B cell (primary cell): Measurements from ENCODE around the gene ARSJ. TPM values are rescaled to one million over a fixed set of nuclear protein-coding genes. Genes with fewer than 3 reads are reported as not detected.

Experiments used
- ATAC-seq: fragments of 200-7000 bp; cut with Tn5 transposase; one replicate; pipeline ENCODE4 v1.10.0; 2021; ENCODE audit warnings: low read depth, mild to moderate bottlenecking, moderate number of reproducible peaks, moderate library complexity
- CTCF ChIA-PET: fragments of 350-600 bp; sonication (Branson Sonifier 250); formaldehyde crosslinking; loops from one replicate; lab custom pipeline; 2021; ENCODE audit warnings: antibody characterized with exemption, inconsistent platforms; lab: Charles Lee
- POLR2A ChIA-PET: fragments of 350-600 bp; sonication (Branson Sonifier 250); formaldehyde crosslinking; loops from one replicate; lab custom pipeline; 2021; ENCODE audit warnings: antibody characterized with exemption; lab: Charles Lee
- DNase-seq: peaks from one replicate; pipeline ENCODE4 v3.0.0; 2013
- H2AFZ ChIP-seq: 2 replicates; pipeline ENCODE4 v1.6.1; 2012; ENCODE audit warnings: mild to moderate bottlenecking, low read depth, low read length; ENCODE audit not compliant: insufficient read depth, poor library complexity, severe bottlenecking
- H3K27ac ChIP-seq, 2 donors: 1 replicate in 1 of 2; 2 replicates in 1 of 2; pipeline ENCODE4 v1.5.1; 2012 to 2013; ENCODE audit warnings: low read length in 2 of 2, mild to moderate bottlenecking in 2 of 2, moderate library complexity in 1 of 2
- H3K27me3 ChIP-seq, 4 experiments: fragments of 200-600 bp in 1 of 4; sonication (generic) in 1 of 4; replicated peaks in 1 of 4; 1 replicate in 2 of 4; 2 replicates in 2 of 4; pipeline versions ENCODE4 v1.6.1 to v1.7.0; 2013 to 2016; ENCODE audit warnings: low read length in 3 of 4, mild to moderate bottlenecking in 2 of 4, mixed read lengths in 1 of 4, moderate library complexity in 1 of 4; ENCODE audit not compliant: insufficient read depth in 4 of 4, control insufficient read depth in 3 of 4; ENCODE audit errors: control extremely low read depth in 1 of 4
- H3K36me3 ChIP-seq, 2 experiments: replicated peaks in 1 of 2; 1 replicate in 1 of 2; 2 replicates in 1 of 2; pipeline versions ENCODE4 v1.6.1 to v1.7.1; 2013; ENCODE audit warnings: low read length in 1 of 2; ENCODE audit not compliant: insufficient read depth in 2 of 2, control insufficient read depth in 1 of 2; ENCODE audit errors: control extremely low read depth in 1 of 2, extremely low read depth in 1 of 2
- H3K4me1 ChIP-seq, 2 donors: fragments of 200-600 bp in 1 of 2; sonication (generic) in 1 of 2; 1 replicate in 1 of 2; 2 replicates in 1 of 2; pipeline versions ENCODE4 v1.5.1 to v1.6.1; 2013 to 2017; ENCODE audit warnings: low read length in 2 of 2; ENCODE audit not compliant: control insufficient read depth in 2 of 2, insufficient read depth in 2 of 2
- H3K4me2 ChIP-seq: replicated peaks from 2 replicates; pipeline ENCODE3; 2012; ENCODE audit warnings: mild to moderate bottlenecking, low read depth, low read length; ENCODE audit not compliant: poor library complexity, severe bottlenecking
- H3K4me3 ChIP-seq, 5 experiments: fragments of 200-600 bp in 1 of 5; sonication (generic) in 1 of 5; 1 replicate in 3 of 5; 2 replicates in 2 of 5; pipeline versions ENCODE4 v1.5.1 to v1.7.0; 2011 to 2016; ENCODE audit warnings: low read length in 4 of 5, mild to moderate bottlenecking in 4 of 5, low read depth in 2 of 5, control low read depth in 1 of 5, moderate library complexity in 1 of 5; ENCODE audit not compliant: insufficient read depth in 1 of 5; ENCODE audit errors: control extremely low read depth in 1 of 5, extremely low read depth in 1 of 5
- H3K79me2 ChIP-seq: fragments of 200-600 bp; sonication (generic); one replicate; pipeline ENCODE4 v1.6.0; 2016; ENCODE audit warnings: low read length; ENCODE audit not compliant: control insufficient read depth, insufficient read depth
- H3K9ac ChIP-seq: fragments of 200-600 bp; sonication (generic); 2 replicates; pipeline ENCODE4 v1.6.1; 2017; ENCODE audit warnings: mild to moderate bottlenecking, low read length, moderate library complexity
- H3K9me3 ChIP-seq, 3 donors: one replicate each; pipeline versions ENCODE4 v1.6.1 to v1.7.1; 2013; ENCODE audit warnings: low read length in 2 of 3; ENCODE audit not compliant: control insufficient read depth in 2 of 3, insufficient read depth in 1 of 3; ENCODE audit errors: control extremely low read depth in 1 of 3
- H4K20me1 ChIP-seq: 2 replicates; pipeline ENCODE4 v1.6.0; 2012; ENCODE audit warnings: mild to moderate bottlenecking, low read length; ENCODE audit not compliant: insufficient read depth, control insufficient read depth, poor library complexity, severe bottlenecking
- H3K27ac Mint-ChIP-seq: one replicate; pipeline ENCODE4 v1.8.0; 2021; ENCODE audit warnings: mixed read lengths
- H3K27me3 Mint-ChIP-seq: one replicate; pipeline ENCODE4 v1.8.0; 2021; ENCODE audit warnings: mixed read lengths
- H3K4me1 Mint-ChIP-seq: one replicate; pipeline ENCODE4 v1.8.0; 2021; ENCODE audit warnings: mixed read lengths
- H3K4me3 Mint-ChIP-seq: one replicate; pipeline ENCODE4 v1.8.0; 2021; ENCODE audit warnings: mixed read lengths
- H3K9me3 Mint-ChIP-seq: one replicate; pipeline ENCODE4 v1.8.0; 2022; ENCODE audit warnings: mixed read lengths; ENCODE audit not compliant: insufficient read depth
- CTCF ChIP-seq: fragments of 200-600 bp; IDR thresholded peaks from one replicate; pipeline ENCODE4 v1.8.0; 2022; ENCODE audit warnings: antibody characterized with exemption, mild to moderate bottlenecking
- EZH2 ChIP-seq: IDR thresholded peaks from 2 replicates; pipeline ENCODE4 v1.6.1; 2012; ENCODE audit warnings: borderline replicate concordance, low read depth, mild to moderate bottlenecking, moderate library complexity, low read length; ENCODE audit not compliant: insufficient read depth, poor library complexity, severe bottlenecking
- WGBS: methylation state at CpG from one replicate; pipeline ENCODE4 v1.1.5; 2013; ENCODE audit warnings: missing lambda C conversion rate; ENCODE audit not compliant: insufficient coverage; 5-methylcytosine and 5-hydroxymethylcytosine counted together
- intact Hi-C: fragments of 100-400 bp; cut with micrococcal nuclease; formaldehyde crosslinking; loops from one replicate; pipeline ENCODE4 v1.10.0; 2022
- polyA plus RNA-seq: library from polyadenylated mRNA; depleted of rRNA; stranded (reverse); fragments of >200 nt; gene quantifications from 2 replicates; pipeline ENCODE4 v1.2.3, GENCODE V29; 2012
- total RNA-seq, 2 donors: library from RNA; stranded (reverse); fragments of 120-200 nt in 1 of 2; gene quantifications; 1 replicate in 1 of 2; 2 replicates in 1 of 2; pipeline versions ENCODE4 v1.2.3 to v1.2.4, GENCODE V29; 2013 to 2022

The ARSJ gene
- total and polyA plus RNA-seq, 2 donors (not counting 1 experiment from before 2014, with no cell fraction given) = not detected

- H3K4me1 Mint-ChIP-seq = no peaks in the 10 kb centered on the region
- no peak overlapping the region for H3K4me3 Mint-ChIP-seq
- Histone ChIP-seq H3K4me2 (no peak overlapping the region), H3K79me2 (no peaks in the 10 kb centered on the region), H3K9me3 (no peaks in the 10 kb centered on the region), H3K9ac (no peak overlapping the region), H3K4me1 (no peaks in the 10 kb centered on the region), H3K4me3 (no peak overlapping the region), H4K20me1 (no peaks in the 10 kb centered on the region), H3K27ac (no peak overlapping the region), H3K27me3 (no peaks in the 10 kb centered on the region), H3K36me3 (no peaks in the 10 kb centered on the region), H2AFZ (no peak overlapping the region)
- ChIA-PET CTCF (no interaction called here), POLR2A (no interaction called here)
- no peak for DNase-seq
- no peaks in the 10 kb centered on the region for H3K27me3 Mint-ChIP-seq
- intact Hi-C loops = no loop called here
- WGBS = no CpG with 5 or more reads among the region's 2 CpGs
- no peak for TF ChIP-seq EZH2
- TF ChIP-seq CTCF = no peak
- no peak overlapping the region for H3K27ac Mint-ChIP-seq
- no peak for ATAC-seq
- no peaks in the 10 kb centered on the region for H3K9me3 Mint-ChIP-seq
Observed at GRCh38 chr4:113881256-113881655, 98.2 kb downstream of the ARSJ start.

DNA sequence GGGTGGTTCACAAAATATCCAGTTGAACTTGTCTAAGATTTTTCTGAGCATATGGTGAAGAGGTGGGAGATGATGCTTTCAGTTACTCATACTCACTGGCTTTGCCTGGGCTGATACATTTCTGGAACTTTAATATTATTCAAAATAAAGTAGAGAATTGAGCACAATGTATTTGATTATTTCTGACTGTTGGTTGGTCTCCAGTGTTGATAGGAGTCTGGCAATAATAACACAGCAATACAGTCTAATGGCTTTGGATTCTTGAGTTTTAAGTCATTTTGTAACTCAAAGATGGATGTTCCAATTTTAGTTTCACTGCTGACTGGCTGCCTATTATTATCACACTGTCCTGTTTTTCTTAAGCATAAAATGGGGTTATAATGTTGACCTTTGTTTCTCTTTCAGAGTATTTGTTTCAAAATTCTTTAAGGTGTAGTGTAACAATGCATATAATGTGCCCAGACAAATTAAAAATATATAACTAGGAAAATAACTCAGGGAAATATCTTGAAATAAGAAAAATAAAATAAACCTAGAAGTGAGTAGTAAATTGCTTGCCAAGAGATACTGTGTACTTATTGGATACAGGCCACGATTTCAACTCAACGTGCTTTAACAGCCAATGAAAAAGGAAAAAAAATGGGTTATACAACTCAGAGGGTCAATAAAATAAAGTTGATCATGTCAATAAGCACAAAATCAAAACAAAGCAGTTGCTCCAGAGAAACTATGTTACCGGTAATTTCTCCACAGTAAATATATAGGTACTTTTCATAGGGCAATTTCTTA is 99.0 kb downstream of the ARSJ start:
- WGBS = no CpG with 5 or more reads among the region's 3 CpGs
- ATAC-seq (no peak), DNase-seq (no peak)
- CTCF ChIA-PET = no interaction called here
- no peak overlapping the region for H3K9ac ChIP-seq
- POLR2A ChIA-PET = no interaction called here
- TF ChIP-seq EZH2 (no peak), CTCF (no peak)
- H3K27ac ChIP-seq = no peak overlapping the region
- no peak overlapping the region for H3K4me2 ChIP-seq
- no peak overlapping the region for H2AFZ ChIP-seq
- Mint-ChIP-seq H3K4me3 (no peak overlapping the region), H3K4me1 (no peaks in the 10 kb centered on the region), H3K27me3 (no peaks in the 10 kb centered on the region), H3K9me3 (no peaks in the 10 kb centered on the region), H3K27ac (no peak overlapping the region)
- intact Hi-C loops = no loop called here
- no peaks in the 10 kb centered on the region for H3K27me3 ChIP-seq
- H3K36me3 ChIP-seq = no peaks in the 10 kb centered on the region
- H3K9me3 ChIP-seq = no peaks in the 10 kb centered on the region
- no peaks in the 10 kb centered on the region for H3K79me2 ChIP-seq
- H3K4me3 ChIP-seq = no peak overlapping the region
- H4K20me1 ChIP-seq = no peaks in the 10 kb centered on the region
- no peaks in the 10 kb centered on the region for H3K4me1 ChIP-seq
